HEK293 (cell line): Measurements from ENCODE around the gene ZNF236.

Source experiments
- CTCF ChIA-PET: fragments of 350-600 bp; formaldehyde crosslinking; extraction: SDS; loops from one replicate; lab custom pipeline; 2021; ENCODE audit warnings: antibody characterized with exemption; lab: Yijun Ruan, JAX
- POLR2A ChIA-PET: fragments of 300-600 bp; formaldehyde crosslinking; extraction: SDS; loops from one replicate; lab custom pipeline; 2020; ENCODE audit warnings: antibody characterized with exemption, inconsistent platforms; lab: Yijun Ruan, JAX
- H3K27ac ChIP-seq: fragments of 200-500 bp; sonication (Bioruptor generic); 2 replicates; pipeline ENCODE4 v1.5.1; 2014; ENCODE audit warnings: low read depth, low read length, control low read depth, inconsistent platforms; ENCODE audit errors: extremely low read depth
- H3K36me3 ChIP-seq, 2 experiments: fragments of 200-500 bp in 1 of 2; sonication (Bioruptor generic) in 1 of 2; 1 replicate in 1 of 2; 2 replicates in 1 of 2; pipeline ENCODE4 v1.5.1; 2014 to 2017; ENCODE audit warnings: inconsistent platforms in 2 of 2, low read length in 2 of 2; ENCODE audit not compliant: control insufficient read depth in 2 of 2, insufficient read depth in 1 of 2
- H3K4me1 ChIP-seq: fragments of 200-500 bp; sonication (Bioruptor generic); 2 replicates; pipeline ENCODE4 v1.5.1; 2014; ENCODE audit warnings: mild to moderate bottlenecking, low read length, inconsistent platforms; ENCODE audit not compliant: control insufficient read depth, insufficient read depth
- H3K4me3 ChIP-seq: 2 replicates; pipeline ENCODE4 v1.5.1; 2011; ENCODE audit warnings: low read depth, mild to moderate bottlenecking, control low read depth, low read length, moderate library complexity
- H3K9me3 ChIP-seq: fragments of 200-500 bp; sonication (Bioruptor generic); 2 replicates; pipeline ENCODE4 v1.5.1; 2014; ENCODE audit warnings: low read depth, low read length, inconsistent platforms; ENCODE audit not compliant: control insufficient read depth, insufficient read depth
- GLIS1 ChIP-seq: fragments of 450-650 bp; formaldehyde crosslinking; IDR thresholded peaks from 2 replicates; pipeline ENCODE4 v1.5.1; 2016; ENCODE audit warnings: missing biosample characterization, missing genetic modification characterization
- HIC1 ChIP-seq: fragments of 450-650 bp; formaldehyde crosslinking; IDR thresholded peaks from 2 replicates; pipeline ENCODE4 v1.5.1; 2016; ENCODE audit warnings: missing biosample characterization, missing genetic modification characterization
- KLF7 ChIP-seq: fragments of 450-650 bp; formaldehyde crosslinking; IDR thresholded peaks from 2 replicates; pipeline ENCODE4 v1.5.1; 2016; ENCODE audit warnings: missing biosample characterization, missing genetic modification characterization, borderline replicate concordance
- KLF9 ChIP-seq: fragments of 450-650 bp; formaldehyde crosslinking; IDR thresholded peaks from 2 replicates; pipeline ENCODE4 v1.5.1; 2016; ENCODE audit warnings: missing biosample characterization, missing genetic modification characterization, low read depth
- SP2 ChIP-seq: fragments of 450-650 bp; formaldehyde crosslinking; IDR thresholded peaks from 2 replicates; pipeline ENCODE4 v1.5.1; 2016; ENCODE audit warnings: missing biosample characterization, missing genetic modification characterization
- SP7 ChIP-seq: fragments of 450-650 bp; formaldehyde crosslinking; IDR thresholded peaks from 2 replicates; pipeline ENCODE4 v1.5.1; 2016; ENCODE audit warnings: missing biosample characterization, missing genetic modification characterization
- YY1 ChIP-seq: fragments of 450-650 bp; formaldehyde crosslinking; IDR thresholded peaks from 2 replicates; pipeline ENCODE4 v1.5.1; 2018; ENCODE audit warnings: missing biosample characterization, missing genetic modification characterization
- ZBTB49 ChIP-seq: fragments of 450-650 bp; formaldehyde crosslinking; IDR thresholded peaks from 2 replicates; pipeline ENCODE4 v1.5.1; 2016; ENCODE audit warnings: missing biosample characterization, missing genetic modification characterization, low read depth
- ZNF10 ChIP-seq: fragments of 450-650 bp; formaldehyde crosslinking; IDR thresholded peaks from 2 replicates; pipeline ENCODE4 v1.5.1; 2017; ENCODE audit warnings: missing biosample characterization, missing genetic modification characterization
- ZNF112 ChIP-seq: fragments of 450-650 bp; formaldehyde crosslinking; IDR thresholded peaks from 2 replicates; pipeline ENCODE4 v1.5.0; 2017; ENCODE audit warnings: missing biosample characterization, missing genetic modification characterization
- ZNF157 ChIP-seq: fragments of 450-650 bp; formaldehyde crosslinking; IDR thresholded peaks from 2 replicates; pipeline ENCODE4 v1.5.1; 2016; ENCODE audit warnings: missing biosample characterization, missing genetic modification characterization
- ZNF366 ChIP-seq: fragments of 450-650 bp; formaldehyde crosslinking; conservative IDR thresholded peaks from 2 replicates; pipeline ENCODE4 v1.5.1; 2016; ENCODE audit warnings: missing biosample characterization, missing genetic modification characterization
- ZNF548 ChIP-seq: fragments of 450-650 bp; formaldehyde crosslinking; IDR thresholded peaks from 2 replicates; pipeline ENCODE4 v1.5.1; 2016; ENCODE audit warnings: missing biosample characterization, missing genetic modification characterization
- ZNF561 ChIP-seq: fragments of 450-650 bp; IDR thresholded peaks from 2 replicates; pipeline ENCODE4 v1.5.1; 2018; ENCODE audit warnings: missing biosample characterization, missing genetic modification characterization, borderline replicate concordance
- ZNF629 ChIP-seq: fragments of 450-650 bp; formaldehyde crosslinking; IDR thresholded peaks from 2 replicates; pipeline ENCODE4 v1.5.1; 2017; ENCODE audit warnings: missing biosample characterization, missing genetic modification characterization
- ZNF692 ChIP-seq: fragments of 450-650 bp; formaldehyde crosslinking; IDR thresholded peaks from 2 replicates; pipeline ENCODE4 v1.5.1; 2016; ENCODE audit warnings: missing biosample characterization, missing genetic modification characterization
- ZNF747 ChIP-seq: fragments of 450-650 bp; formaldehyde crosslinking; IDR thresholded peaks from 2 replicates; pipeline ENCODE4 v1.5.1; 2016; ENCODE audit warnings: missing biosample characterization, missing genetic modification characterization
- ZNF776 ChIP-seq: fragments of 450-650 bp; formaldehyde crosslinking; IDR thresholded peaks from 2 replicates; pipeline ENCODE4 v1.5.0; 2017; ENCODE audit warnings: missing biosample characterization, missing genetic modification characterization, borderline replicate concordance
- ZSCAN5A ChIP-seq: fragments of 450-650 bp; formaldehyde crosslinking; IDR thresholded peaks from 2 replicates; pipeline ENCODE4 v1.5.1; 2016; ENCODE audit warnings: missing biosample characterization, missing genetic modification characterization

Gene ZNF236

GRCh38 chr18:77012806-77013541, 190.6 kb downstream of the ZNF236 start:
- H3K9me3 ChIP-seq, result no peaks in the 10 kb centered on the region
- no peak overlapping the region for H3K27ac ChIP-seq
- no peaks in the 10 kb centered on the region for H3K4me1 ChIP-seq
- TF ChIP-seq ZNF692 (tag by site-specific recombination), result no peak
- TF ChIP-seq ZNF629 (tag by site-specific recombination), result no peak
- TF ChIP-seq ZNF366, result no peak
- TF ChIP-seq ZNF10, result no peak
- no peak for TF ChIP-seq ZNF747 (tag by site-specific recombination)
- no peak for TF ChIP-seq SP7 (tag by site-specific recombination)
- TF ChIP-seq ZNF561 (tag by site-specific recombination), result no peak
- no peak for TF ChIP-seq ZNF157
- no peak for TF ChIP-seq KLF9
- no peak for TF ChIP-seq ZSCAN5A (tag by site-specific recombination)
- no peak for TF ChIP-seq SP2 (tag by site-specific recombination)
- no peak for TF ChIP-seq HIC1
- TF ChIP-seq ZNF112, result no peak
- no peak for TF ChIP-seq ZNF776
- TF ChIP-seq GLIS1 (tag by site-specific recombination), result no peak
- TF ChIP-seq ZNF548 (tag by site-specific recombination), result no peak
- TF ChIP-seq KLF7, result no peak
- TF ChIP-seq YY1 (tag by site-specific recombination), result no peak
- no peak for TF ChIP-seq ZBTB49 (tag by site-specific recombination)
- H3K36me3 ChIP-seq, result peaks cover 4 to 7% of the 10 kb centered on the region in 2 experiments; a peak in 2 of 3 replicates
- POLR2A ChIA-PET, result no interaction called here
- no peak overlapping the region for H3K4me3 ChIP-seq
- CTCF ChIA-PET, result interaction anchor here (0.6 to 4.5 kb wide), 5 partner anchors 9 to 697 kb away, joined by 3 to 40 read pairs (median 3); no protein-coding TSS in a partner anchor
